ENCODE measurements around the gene SEC16A.

GRCh38 chr9:136441191-136441680, 41.6 kb downstream of the SEC16A start:
- TF ChIP-seq CTCF (conservative IDR thresholded peaks at IDR 0.05; ENCODE audit: low read length) (no peak), EZH2phosphoT487 (IDR thresholded peaks at IDR 0.05; ENCODE audit: borderline replicate concordance, low read depth, low read length) (no peak)

Data from OCI-LY7 (cell line).